ENCODE data around the gene KCNT2. TPM values are rescaled to one million over a fixed set of nuclear protein-coding genes. Genes with fewer than 3 reads are reported as not detected.

Gene KCNT2
- total and polyA plus RNA-seq, 9 of the 15 experiments (the other 6 are each of a cell fraction or from before 2014, with no cell fraction given) = 0.13 to 0.73 (median 0.28) TPM

DNA sequence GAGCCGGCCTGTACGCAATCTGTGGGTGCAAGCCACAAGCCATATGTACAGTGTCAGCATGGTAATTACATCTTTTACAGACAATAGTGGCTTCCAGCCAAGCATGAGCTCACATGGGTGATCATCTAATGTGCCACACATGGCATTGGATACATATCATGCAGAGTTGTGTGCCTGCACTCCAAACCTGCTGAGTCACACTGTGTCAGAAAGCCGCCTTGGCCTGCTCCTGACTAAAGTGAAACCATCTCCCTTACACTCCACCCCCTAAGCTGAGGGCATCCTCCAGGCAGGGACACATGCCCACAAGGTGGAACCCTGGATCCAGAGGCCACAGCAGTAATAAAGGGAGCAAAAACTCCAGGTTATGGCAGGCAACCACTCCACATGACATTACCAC, 72.5 kb downstream of the KCNT2 start (continued):
- TF ChIP-seq, protein P1, sequence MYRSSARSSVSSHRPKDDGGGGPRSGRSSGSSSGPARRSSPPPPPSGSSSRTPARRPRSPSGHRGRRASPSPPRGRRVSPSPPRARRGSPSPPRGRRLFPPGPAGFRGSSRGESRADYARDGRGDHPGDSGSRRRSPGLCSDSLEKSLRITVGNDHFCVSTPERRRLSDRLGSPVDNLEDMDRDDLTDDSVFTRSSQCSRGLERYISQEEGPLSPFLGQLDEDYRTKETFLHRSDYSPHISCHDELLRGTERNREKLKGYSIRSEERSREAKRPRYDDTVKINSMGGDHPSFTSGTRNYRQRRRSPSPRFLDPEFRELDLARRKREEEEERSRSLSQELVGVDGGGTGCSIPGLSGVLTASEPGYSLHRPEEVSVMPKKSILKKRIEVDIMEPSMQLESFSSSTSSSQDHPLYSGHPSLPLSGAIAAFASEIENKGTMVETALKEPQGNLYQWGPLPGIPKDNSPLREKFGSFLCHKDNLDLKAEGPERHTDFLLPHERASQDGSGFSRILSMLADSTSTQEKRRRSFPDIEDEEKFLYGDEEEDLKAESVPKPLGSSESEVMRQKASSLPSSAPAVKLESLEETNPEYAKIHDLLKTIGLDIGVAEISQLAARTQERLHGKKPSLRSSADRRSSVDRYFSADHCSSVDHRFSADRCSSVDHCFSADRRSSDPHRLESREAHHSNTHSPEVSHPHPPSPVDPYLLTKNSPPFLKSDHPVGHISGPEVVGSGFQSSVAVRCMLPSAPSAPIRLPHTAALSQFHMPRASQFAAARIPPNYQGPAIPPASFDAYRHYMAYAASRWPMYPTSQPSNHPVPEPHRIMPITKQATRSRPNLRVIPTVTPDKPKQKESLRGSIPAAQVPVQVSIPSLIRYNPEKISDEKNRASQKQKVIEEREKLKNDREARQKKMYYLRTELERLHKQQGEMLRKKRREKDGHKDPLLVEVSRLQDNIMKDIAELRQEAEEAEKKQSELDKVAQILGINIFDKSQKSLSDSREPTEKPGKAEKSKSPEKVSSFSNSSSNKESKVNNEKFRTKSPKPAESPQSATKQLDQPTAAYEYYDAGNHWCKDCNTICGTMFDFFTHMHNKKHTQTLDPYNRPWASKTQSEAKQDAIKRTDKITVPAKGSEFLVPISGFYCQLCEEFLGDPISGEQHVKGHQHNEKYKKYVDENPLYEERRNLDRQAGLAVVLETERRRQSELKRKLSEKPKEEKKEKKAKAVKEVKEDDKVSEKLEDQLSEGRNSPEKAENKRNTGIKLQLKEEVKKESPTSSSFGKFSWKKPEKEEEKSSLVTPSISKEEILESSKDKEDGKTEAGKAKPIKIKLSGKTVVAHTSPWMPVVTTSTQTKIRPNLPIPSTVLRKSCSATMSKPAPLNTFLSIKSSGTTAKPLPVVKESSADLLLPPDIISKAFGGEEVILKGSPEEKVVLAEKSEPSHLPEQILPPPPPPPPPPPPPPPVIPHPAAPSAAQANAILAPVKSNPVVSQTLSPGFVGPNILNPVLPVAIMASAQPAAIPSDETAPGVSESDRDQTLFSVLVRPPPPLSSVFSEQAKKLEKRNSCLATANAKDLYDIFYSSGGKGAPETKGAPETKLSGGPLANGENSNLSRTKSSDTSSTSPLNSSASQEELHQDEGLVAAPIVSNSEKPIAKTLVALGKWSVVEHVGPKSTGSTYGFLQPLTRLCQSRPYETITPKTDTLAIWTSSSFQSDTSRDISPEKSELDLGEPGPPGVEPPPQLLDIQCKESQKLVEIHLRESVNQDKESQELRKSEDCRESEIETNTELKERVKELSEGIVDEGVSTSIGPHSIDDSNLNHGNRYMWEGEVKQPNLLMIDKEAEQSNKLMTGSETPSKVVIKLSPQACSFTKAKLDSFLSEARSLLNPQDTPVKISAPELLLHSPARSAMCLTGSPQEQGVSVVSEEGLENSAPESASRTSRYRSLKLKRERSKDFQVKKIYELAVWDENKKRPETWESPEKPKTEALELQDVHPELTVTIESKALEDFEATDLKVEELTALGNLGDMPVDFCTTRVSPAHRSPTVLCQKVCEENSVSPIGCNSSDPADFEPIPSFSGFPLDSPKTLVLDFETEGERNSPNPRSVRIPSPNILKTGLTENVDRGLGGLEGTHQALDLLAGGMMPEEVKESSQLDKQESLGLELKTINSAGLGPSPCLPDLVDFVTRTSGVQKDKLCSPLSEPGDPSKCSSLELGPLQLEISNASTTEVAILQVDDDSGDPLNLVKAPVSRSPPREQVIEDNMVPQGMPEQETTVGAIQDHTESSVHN (IDR thresholded peaks at IDR 0.05; ENCODE audit: borderline replicate concordance in 1 of 2, low read depth in 1 of 2) = no peak
- no peak for TF ChIP-seq MAX (CRISPR knock-in tag; IDR thresholded peaks at IDR 0.05)
- TF ChIP-seq SIN3B (IDR thresholded peaks at IDR 0.05; ENCODE audit: low read depth) = no peak
- TF ChIP-seq ZFP36 (IDR thresholded peaks at IDR 0.05; ENCODE audit: low read depth, low read length, partially characterized antibody) = peak; percentile 78
- no peak for TF ChIP-seq TBP (optimal IDR thresholded peaks at IDR 0.05; ENCODE audit: low read depth, low read length)
